Aorta (tissue), 5 donors: ENCODE measurements around the gene CAMKK1. TPM values are rescaled to one million over a fixed set of nuclear protein-coding genes. Genes with fewer than 3 reads are reported as not detected.
A peak's percentile ranks its signal among the peaks of the same experiment; 100 is the strongest.

Source experiments
- ATAC-seq: fragments of 200-7000 bp; cut with Tn5 transposase; one replicate; pipeline ENCODE4 v1.9.1; 2022; ENCODE audit warnings: moderate library complexity; ENCODE audit not compliant: low FRiP score
- DNase-seq, 2 donors: peaks; one replicate each; pipeline ENCODE4 v3.0.0-alpha.2; 2020
- H3K27ac ChIP-seq, 2 donors: one replicate each; pipeline ENCODE4 v1.5.1; 2013; ENCODE audit warnings: low read length in 2 of 2, mild to moderate bottlenecking in 2 of 2, moderate library complexity in 2 of 2, control low read depth in 1 of 2, inconsistent platforms in 1 of 2, low read depth in 1 of 2
- H3K27me3 ChIP-seq, 2 donors: one replicate each; pipeline ENCODE4 v1.6.1; 2013; ENCODE audit warnings: control low read depth in 1 of 2, low read length in 1 of 2, mild to moderate bottlenecking in 1 of 2, moderate library complexity in 1 of 2; ENCODE audit not compliant: insufficient read depth in 2 of 2, control insufficient read depth in 1 of 2
- H3K36me3 ChIP-seq, 2 donors: one replicate each; pipeline ENCODE4 v1.6.1; 2013; ENCODE audit warnings: control low read depth in 1 of 2, low read length in 1 of 2, mild to moderate bottlenecking in 1 of 2; ENCODE audit not compliant: insufficient read depth in 2 of 2, control insufficient read depth in 1 of 2
- H3K4me1 ChIP-seq, 2 donors: one replicate each; pipeline ENCODE4 v1.6.1; 2013; ENCODE audit warnings: low read length in 2 of 2, control low read depth in 1 of 2, mild to moderate bottlenecking in 1 of 2, moderate library complexity in 1 of 2; ENCODE audit not compliant: insufficient read depth in 2 of 2, control insufficient read depth in 1 of 2
- H3K4me3 ChIP-seq, 2 donors: one replicate each; pipeline ENCODE4 v1.5.1; 2013; ENCODE audit warnings: low read length in 2 of 2, control low read depth in 1 of 2, mild to moderate bottlenecking in 1 of 2
- H3K9me3 ChIP-seq: one replicate; pipeline ENCODE4 v1.6.1; 2013; ENCODE audit warnings: mild to moderate bottlenecking, low read length; ENCODE audit not compliant: control insufficient read depth
- WGBS, 2 donors: extraction: QIAGEN DNeasy Blood & Tissue Kit; methylation state at CpG; one replicate each; pipeline ENCODE4 v1.1.7; 2013; 5-methylcytosine and 5-hydroxymethylcytosine counted together
- intact Hi-C, 2 donors: fragments of 100-400 bp; cut with DNase I; formaldehyde crosslinking; loops; one replicate each; pipeline versions ENCODE4 v1.14.2 to v1.15.0; 2022
- polyA plus RNA-seq, 2 donors: library from polyadenylated mRNA; stranded (reverse); fragments of 200-250 nt; gene quantifications; one replicate each; pipeline ENCODE4 v1.2.3, GENCODE V29; 2013
- total RNA-seq, 2 donors: library from RNA; stranded (reverse); fragmentation: NEBNext Ultra II Directional; extraction: Animal tissue kit (Norgen Biotek cat#: 25700); gene quantifications; one replicate each; pipeline ENCODE4 v1.2.1, GENCODE V29; 2021
- donor health status: healthy with polysubstance abuse.
- donor health status: Bipolar disorder and iron deficiency.
- donor health status: DM: no; HTN: no; CAD: no.
- donor health status: DM: no; HTN: no; CAD: no.
- donor health status: DM: yes; HTN: yes; CAD: no.

The CAMKK1 gene
- total and polyA plus RNA-seq, 4 donors: 1.6 to 11.2 (median 4.6) TPM

DNA sequence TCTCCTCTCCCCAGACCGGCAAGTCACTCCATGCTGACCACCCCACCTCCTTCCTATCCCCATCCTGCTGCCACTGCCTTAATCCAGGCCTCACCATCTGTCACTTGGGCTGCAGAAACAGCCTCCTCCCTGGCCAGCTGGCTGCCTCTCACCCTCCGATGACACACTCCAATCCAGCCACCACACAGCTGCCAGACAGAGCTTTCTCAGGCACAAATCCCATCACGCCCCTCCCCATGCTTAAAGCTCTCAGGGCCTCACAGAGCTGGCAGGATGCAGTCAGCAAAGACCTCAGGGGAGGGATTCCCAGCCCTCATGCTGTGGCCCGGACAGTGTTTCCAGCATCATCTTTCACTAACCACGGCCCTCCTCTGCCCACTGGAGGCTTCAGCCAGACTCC, 13.7 kb downstream of the CAMKK1 start:
- no peaks in the 10 kb centered on the region for H3K27me3 ChIP-seq
- no peak overlapping the region for H3K27ac ChIP-seq
- no peaks in the 10 kb centered on the region for H3K4me1 ChIP-seq
- DNase-seq (peak in 1 of 2 donors; percentile 65), ATAC-seq (no peak)
- 7 to 9% methylated on average over 5 of the region's 5 CpGs for WGBS, 2 donors
- no peaks in the 10 kb centered on the region for H3K36me3 ChIP-seq
- intact Hi-C loops: no loop called here
- H3K9me3 ChIP-seq: no peaks in the 10 kb centered on the region
- no peak overlapping the region for H3K4me3 ChIP-seq

- Histone ChIP-seq H3K9me3 (no peaks in the 10 kb centered on the region), H3K36me3 (no peaks in the 10 kb centered on the region), H3K27me3 (no peaks in the 10 kb centered on the region), H3K27ac (no peak overlapping the region), H3K4me3 (no peak overlapping the region), H3K4me1 (no peaks in the 10 kb centered on the region)
- ATAC-seq (no peak), DNase-seq (peak in 1 of 2 donors; percentile 22)
- intact Hi-C loops: no loop called here
- 59 to 69% methylated on average over 8 of the region's 8 CpGs for WGBS, 2 donors
Measured at GRCh38 chr17:3877220-3877619, 15.6 kb downstream of the CAMKK1 start.

DNA sequence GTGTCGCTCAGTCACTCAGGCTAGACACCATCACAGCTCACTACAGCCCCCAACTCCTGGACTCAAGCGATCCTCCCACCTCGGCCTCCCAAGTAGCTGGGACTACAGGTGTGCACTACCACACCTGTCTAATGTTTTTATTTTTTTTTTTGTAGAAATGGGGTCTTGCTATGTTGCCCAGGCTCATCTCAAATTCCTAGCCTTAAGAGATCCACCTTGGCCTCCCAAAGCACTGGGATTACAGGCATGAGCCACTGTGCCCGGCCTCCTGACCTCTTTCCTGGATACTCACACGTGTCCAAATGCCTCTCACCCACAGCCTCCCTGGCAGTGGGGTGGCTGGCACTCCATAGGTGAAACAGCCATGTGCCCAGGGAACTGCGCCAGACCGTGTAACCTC, 17.5 kb downstream of the CAMKK1 start:
- no peak overlapping the region for H3K27ac ChIP-seq
- no peaks in the 10 kb centered on the region for H3K9me3 ChIP-seq
- no peak overlapping the region for H3K4me3 ChIP-seq
- DNase-seq (no peak), ATAC-seq (no peak)
- intact Hi-C loops: no loop called here
- no peaks in the 10 kb centered on the region for H3K4me1 ChIP-seq
- no peaks in the 10 kb centered on the region for H3K27me3 ChIP-seq
- WGBS, 2 donors: 95 to 96% methylated on average over 7 of the region's 7 CpGs
- H3K36me3 ChIP-seq: no peaks in the 10 kb centered on the region

DNA sequence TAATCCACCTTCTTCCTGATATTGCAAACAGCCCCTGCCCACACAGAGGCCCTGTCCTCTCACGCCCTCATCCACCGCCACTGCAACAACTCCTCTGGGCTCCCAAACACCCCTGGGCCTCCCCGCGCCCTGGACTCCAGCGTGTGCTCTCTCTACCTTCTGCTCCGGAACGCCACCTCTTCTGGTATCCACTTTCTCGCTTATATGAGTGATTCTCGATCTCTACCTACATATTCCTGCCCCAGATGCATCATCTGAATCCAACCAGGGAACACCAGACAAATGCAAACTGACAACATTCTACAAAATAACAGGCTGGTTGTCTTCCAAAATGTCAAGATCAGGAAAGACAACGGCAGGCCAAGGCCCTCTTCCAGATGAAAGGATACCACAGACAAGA, 19.0 kb downstream of the CAMKK1 start:
- Histone ChIP-seq H3K36me3 (no peaks in the 10 kb centered on the region), H3K27me3 (no peaks in the 10 kb centered on the region), H3K9me3 (no peaks in the 10 kb centered on the region), H3K27ac (no peak overlapping the region), H3K4me1 (no peaks in the 10 kb centered on the region), H3K4me3 (no peak overlapping the region)
- ATAC-seq: no peak
- intact Hi-C loops: no loop called here
- DNase-seq: no peak
- WGBS, 2 donors: 95% methylated on average over 10 of the region's 10 CpGs

DNA sequence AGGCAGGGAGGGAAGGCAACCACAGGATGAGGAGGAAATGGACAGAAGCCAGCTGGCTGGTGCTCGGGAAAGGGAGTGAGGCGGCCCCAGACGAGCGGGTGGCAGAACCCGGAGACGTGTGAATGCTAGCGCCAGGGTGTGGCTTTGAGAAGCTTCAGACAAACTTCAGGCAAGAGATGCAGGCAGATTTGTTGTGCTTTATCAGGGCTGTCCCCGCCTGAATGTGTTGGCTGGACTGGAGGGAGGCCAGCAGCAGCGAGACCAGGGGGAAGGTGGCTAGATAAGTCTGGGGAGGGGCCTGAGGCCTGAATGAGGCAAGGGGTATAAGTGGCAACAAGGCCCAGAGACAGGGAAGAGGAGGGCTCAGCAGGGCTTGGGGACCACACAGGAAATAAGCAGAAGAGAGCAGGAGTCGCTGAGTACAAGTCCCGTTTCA, 22.0 kb downstream of the CAMKK1 start:
- H3K36me3 ChIP-seq: no peaks in the 10 kb centered on the region
- ATAC-seq (no peak), DNase-seq (peak in 1 of 2 donors; percentile 43)
- WGBS, 2 donors: 59 to 62% methylated on average over 11 of the region's 11 CpGs
- no peak overlapping the region for H3K27ac ChIP-seq
- no peak overlapping the region for H3K4me3 ChIP-seq
- H3K27me3 ChIP-seq: no peaks in the 10 kb centered on the region
- H3K9me3 ChIP-seq: no peaks in the 10 kb centered on the region
- intact Hi-C loops: no loop called here
- H3K4me1 ChIP-seq: no peaks in the 10 kb centered on the region

GRCh38 chr17:3867606-3868005, 25.2 kb downstream of the CAMKK1 start:
- H3K36me3 ChIP-seq: no peaks in the 10 kb centered on the region
- intact Hi-C loops: loop anchor here (5.0 to 10.0 kb wide), 2 partner anchors 137 to 205 kb away; no protein-coding TSS in a partner anchor
- no peaks in the 10 kb centered on the region for H3K4me1 ChIP-seq
- no peaks in the 10 kb centered on the region for H3K9me3 ChIP-seq
- WGBS, 2 donors: 84 to 85% methylated on average over 11 of the region's 11 CpGs
- DNase-seq (no peak), ATAC-seq (no peak)
- no peak overlapping the region for H3K4me3 ChIP-seq
- no peak overlapping the region for H3K27ac ChIP-seq
- no peaks in the 10 kb centered on the region for H3K27me3 ChIP-seq

DNA sequence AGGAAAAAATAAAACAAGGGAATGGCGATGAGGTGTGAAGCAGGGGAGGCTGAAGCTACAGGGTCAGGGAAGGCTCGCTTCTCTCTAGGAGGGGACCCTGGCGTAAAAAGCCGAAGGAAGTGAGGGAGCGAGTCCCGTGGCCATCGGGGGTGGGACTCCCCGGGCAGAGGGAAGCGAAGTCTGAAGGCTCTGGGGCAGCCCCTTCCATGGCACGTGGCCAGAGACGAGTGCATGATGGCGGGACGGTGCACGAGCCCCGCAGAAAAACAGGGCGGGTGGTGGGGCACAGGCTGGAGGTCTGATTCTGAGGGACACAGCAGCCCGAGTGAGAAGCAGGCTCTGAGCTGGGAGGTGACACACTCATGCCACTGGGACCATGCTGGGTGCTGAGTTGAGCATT, 25.7 kb downstream of the CAMKK1 start:
- no peak for ATAC-seq
- intact Hi-C loops: loop anchor here (5.0 to 10.0 kb wide), 2 partner anchors 138 to 205 kb away; no protein-coding TSS in a partner anchor
- Histone ChIP-seq H3K4me1 (no peaks in the 10 kb centered on the region), H3K36me3 (no peaks in the 10 kb centered on the region), H3K9me3 (no peaks in the 10 kb centered on the region), H3K27ac (no peak overlapping the region), H3K4me3 (no peak overlapping the region), H3K27me3 (no peaks in the 10 kb centered on the region)
- no peak for DNase-seq
- 80 to 83% methylated on average over 17 of the region's 17 CpGs for WGBS, 2 donors

GRCh38 chr17:3866276-3866675, 26.6 kb downstream of the CAMKK1 start:
- Histone ChIP-seq H3K27me3 (no peaks in the 10 kb centered on the region), H3K4me1 (no peaks in the 10 kb centered on the region), H3K4me3 (no peak overlapping the region), H3K27ac (no peak overlapping the region), H3K9me3 (no peaks in the 10 kb centered on the region), H3K36me3 (no peaks in the 10 kb centered on the region)
- intact Hi-C loops: loop anchor here (5.0 to 10.0 kb wide), 2 partner anchors 139 to 206 kb away; no protein-coding TSS in a partner anchor
- WGBS, 2 donors: 97% methylated on average over 21 of the region's 21 CpGs
- ATAC-seq: no peak
- DNase-seq: no peak

GRCh38 chr17:3865176-3865575, 27.7 kb downstream of the CAMKK1 start:
- peak; percentile 44 for ATAC-seq
- DNase-seq: peak; percentile 76 to 87
- 15 to 38% methylated on average over 8 of the region's 8 CpGs for WGBS, 2 donors
- Histone ChIP-seq H3K36me3 (peaks cover 0 to 2% of the 10 kb centered on the region in 2 donors), H3K4me1 (no peaks in the 10 kb centered on the region), H3K9me3 (no peaks in the 10 kb centered on the region), H3K4me3 (no peak overlapping the region), H3K27me3 (no peaks in the 10 kb centered on the region), H3K27ac (no peak overlapping the region)
- intact Hi-C loops: loop anchor here (5.0 to 10.0 kb wide), 2 partner anchors 140 to 207 kb away; no protein-coding TSS in a partner anchor
